ENCODE results near the gene HOXB3. TPM values are rescaled to one million over a fixed set of nuclear protein-coding genes. Genes with fewer than 3 reads are reported as not detected.

Gene HOXB3
- total and polyA plus RNA-seq, 2 donors (not counting 1 experiment from before 2014, with no cell fraction given), result 15.7 to 28.6 TPM

GRCh38 chr17:48532261-48532660 is 57.8 kb downstream of the HOXB3 start:
- Histone ChIP-seq H3K4me2 (ENCODE audit: extremely low read depth, insufficient read depth, low read length) (no peak overlapping the region), H3K27ac (ENCODE audit: insufficient read depth, low read length) (no peak overlapping the region), H2AFZ (ENCODE audit: low read length) (no peak overlapping the region), H3K79me2 (ENCODE audit: control insufficient read depth, insufficient read depth, low read length) (no peaks in the 10 kb centered on the region), H3K36me3 (ENCODE audit: control insufficient read depth, insufficient read depth, low read length) (no peaks in the 10 kb centered on the region), H3K4me3 (replicated peaks in 1 of 4; ENCODE audit: control extremely low read depth in 1 of 4, insufficient read depth in 1 of 4, low read depth in 3 of 4, low read length in 4 of 4) (no peak overlapping the region), H3K27me3 (ENCODE audit: control insufficient read depth, insufficient read depth, low read length) (no peaks in the 10 kb centered on the region), H4K20me1 (ENCODE audit: control insufficient read depth, extremely low read depth, insufficient read depth, low read length) (no peaks in the 10 kb centered on the region), H3K4me1 (ENCODE audit: control insufficient read depth, extremely low read depth, insufficient read depth, low read length) (peaks cover 3% of the 10 kb centered on the region), H3K9ac (ENCODE audit: insufficient read depth, low read length) (no peak overlapping the region), H3K9me3 (ENCODE audit: control insufficient read depth, insufficient read depth, low read depth, low read length) (no peaks in the 10 kb centered on the region)
- no peak for TF ChIP-seq CTCF (conservative IDR thresholded peaks at IDR 0.05 in 1 of 2, IDR thresholded peaks at IDR 0.05 in 1 of 2; ENCODE audit: low read depth in 1 of 2, low read length in 2 of 2)
- no peak for TF ChIP-seq EZH2 (IDR thresholded peaks at IDR 0.05; ENCODE audit: low read length, missing control alignments)
- DNase-seq (ENCODE audit: low read depth in 2 of 2), result no peak

- no peaks in the 10 kb centered on the region for H3K79me2 ChIP-seq (ENCODE audit: control insufficient read depth, insufficient read depth, low read length)
- H3K9ac ChIP-seq (ENCODE audit: insufficient read depth, low read length), result no peak within 1 kb of the TSS
- no peak for TF ChIP-seq EZH2 (IDR thresholded peaks at IDR 0.05; ENCODE audit: low read length, missing control alignments)
- no peak for TF ChIP-seq CTCF (conservative IDR thresholded peaks at IDR 0.05 in 1 of 2, IDR thresholded peaks at IDR 0.05 in 1 of 2; ENCODE audit: low read depth in 1 of 2, low read length in 2 of 2)
- no peak for DNase-seq (ENCODE audit: low read depth in 2 of 2)
- H3K27me3 ChIP-seq (ENCODE audit: control insufficient read depth, insufficient read depth, low read length), result no peaks in the 10 kb centered on the region
- H3K4me1 ChIP-seq (ENCODE audit: control insufficient read depth, extremely low read depth, insufficient read depth, low read length), result no peaks in the 10 kb centered on the region
- no peak within 1 kb of the TSS for H3K4me2 ChIP-seq (ENCODE audit: extremely low read depth, insufficient read depth, low read length)
- no peak within 1 kb of the TSS for H3K4me3 ChIP-seq (replicated peaks in 1 of 4; ENCODE audit: control extremely low read depth in 1 of 4, insufficient read depth in 1 of 4, low read depth in 3 of 4, low read length in 4 of 4)
- no peaks in the 10 kb centered on the region for H3K9me3 ChIP-seq (ENCODE audit: control insufficient read depth, insufficient read depth, low read depth, low read length)
- no peak within 1 kb of the TSS for H3K27ac ChIP-seq (ENCODE audit: insufficient read depth, low read length)
- no peak within 1 kb of the TSS for H2AFZ ChIP-seq (ENCODE audit: low read length)
- H4K20me1 ChIP-seq (ENCODE audit: control insufficient read depth, extremely low read depth, insufficient read depth, low read length), result no peaks in the 10 kb centered on the region
- H3K36me3 ChIP-seq (ENCODE audit: control insufficient read depth, insufficient read depth, low read length), result no peaks in the 10 kb centered on the region
Measured at GRCh38 chr17:48530887-48531272, 59.2 kb downstream of the HOXB3 start, which contains the start of gene HOXB1. Gene HOXB1 (minus strand): TSS chr17:48531011. CDS start chr17:48530904, 107 bp downstream.

- Histone ChIP-seq H3K4me3 (replicated peaks in 1 of 4; ENCODE audit: control extremely low read depth in 1 of 4, insufficient read depth in 1 of 4, low read depth in 3 of 4, low read length in 4 of 4) (no peak overlapping the region), H3K27ac (ENCODE audit: insufficient read depth, low read length) (no peak overlapping the region), H3K36me3 (ENCODE audit: control insufficient read depth, insufficient read depth, low read length) (no peaks in the 10 kb centered on the region), H3K27me3 (ENCODE audit: control insufficient read depth, insufficient read depth, low read length) (no peaks in the 10 kb centered on the region), H4K20me1 (ENCODE audit: control insufficient read depth, extremely low read depth, insufficient read depth, low read length) (no peaks in the 10 kb centered on the region), H3K9me3 (ENCODE audit: control insufficient read depth, insufficient read depth, low read depth, low read length) (no peaks in the 10 kb centered on the region), H3K79me2 (ENCODE audit: control insufficient read depth, insufficient read depth, low read length) (no peaks in the 10 kb centered on the region), H3K4me1 (ENCODE audit: control insufficient read depth, extremely low read depth, insufficient read depth, low read length) (no peaks in the 10 kb centered on the region), H3K4me2 (ENCODE audit: extremely low read depth, insufficient read depth, low read length) (no peak overlapping the region), H2AFZ (ENCODE audit: low read length) (no peak overlapping the region), H3K9ac (ENCODE audit: insufficient read depth, low read length) (no peak overlapping the region)
- DNase-seq (ENCODE audit: low read depth in 2 of 2), result no peak
- no peak for TF ChIP-seq EZH2 (IDR thresholded peaks at IDR 0.05; ENCODE audit: low read length, missing control alignments)
- TF ChIP-seq CTCF (conservative IDR thresholded peaks at IDR 0.05 in 1 of 2, IDR thresholded peaks at IDR 0.05 in 1 of 2; ENCODE audit: low read depth in 1 of 2, low read length in 2 of 2), result no peak
Measured at GRCh38 chr17:48530208-48530886, 59.7 kb downstream of the HOXB3 start.

Data from fibroblast of lung (primary cell).